ENCODE results near the gene GCK.

Gene GCK

GRCh38 chr7:44101966-44102845 lies 87.0 kb downstream of the GCK start:
- H3K4me3 ChIP-seq (ENCODE audit: low read depth in 1 of 2, low read length in 2 of 2) = no peak overlapping the region
- H3K36me3 ChIP-seq (ENCODE audit: insufficient read depth, low read length) = no peaks in the 10 kb centered on the region
- H3K27ac ChIP-seq (ENCODE audit: low read depth, low read length) = no peak overlapping the region
- peaks cover 6 to 29% of the 10 kb centered on the region in 2 donors for H3K27me3 ChIP-seq (ENCODE audit: control insufficient read depth in 1 of 2, insufficient read depth in 2 of 2, low read length in 2 of 2)
- no peaks in the 10 kb centered on the region for H3K9me3 ChIP-seq (ENCODE audit: low read length)
- no peak overlapping the region for H3K9ac ChIP-seq (ENCODE audit: low read length)
- no peaks in the 10 kb centered on the region for H3K4me1 ChIP-seq (ENCODE audit: insufficient read depth, low read length)

- Histone ChIP-seq H3K4me3 (ENCODE audit: low read depth in 1 of 2, low read length in 2 of 2) (no peak overlapping the region), H3K9ac (ENCODE audit: low read length) (no peak overlapping the region), H3K27me3 (ENCODE audit: control insufficient read depth in 1 of 2, insufficient read depth in 2 of 2, low read length in 2 of 2) (peaks cover 6 to 24% of the 10 kb centered on the region in 2 donors), H3K9me3 (ENCODE audit: low read length) (no peaks in the 10 kb centered on the region), H3K27ac (ENCODE audit: low read depth, low read length) (no peak overlapping the region), H3K36me3 (ENCODE audit: insufficient read depth, low read length) (no peaks in the 10 kb centered on the region), H3K4me1 (ENCODE audit: insufficient read depth, low read length) (no peaks in the 10 kb centered on the region)
These were observed 87.8 kb downstream of the GCK start for GRCh38 chr7:44101303-44101965.

GRCh38 chr7:44100458-44101302 lies 88.6 kb downstream of the GCK start:
- Histone ChIP-seq H3K9me3 (ENCODE audit: low read length) (no peaks in the 10 kb centered on the region), H3K4me1 (ENCODE audit: insufficient read depth, low read length) (no peaks in the 10 kb centered on the region), H3K27ac (ENCODE audit: low read depth, low read length) (no peak overlapping the region), H3K9ac (ENCODE audit: low read length) (no peak overlapping the region), H3K4me3 (ENCODE audit: low read depth in 1 of 2, low read length in 2 of 2) (no peak overlapping the region), H3K36me3 (ENCODE audit: insufficient read depth, low read length) (no peaks in the 10 kb centered on the region), H3K27me3 (ENCODE audit: control insufficient read depth in 1 of 2, insufficient read depth in 2 of 2, low read length in 2 of 2) (peaks cover 3 to 24% of the 10 kb centered on the region in 2 donors)

- H3K27ac ChIP-seq (ENCODE audit: low read depth, low read length) = no peak overlapping the region
- no peaks in the 10 kb centered on the region for H3K9me3 ChIP-seq (ENCODE audit: low read length)
- H3K9ac ChIP-seq (ENCODE audit: low read length) = no peak overlapping the region
- no peaks in the 10 kb centered on the region for H3K36me3 ChIP-seq (ENCODE audit: insufficient read depth, low read length)
- H3K4me3 ChIP-seq (ENCODE audit: low read depth in 1 of 2, low read length in 2 of 2) = no peak overlapping the region
- H3K27me3 ChIP-seq (ENCODE audit: control insufficient read depth in 1 of 2, insufficient read depth in 2 of 2, low read length in 2 of 2) = peaks cover 0 to 14% of the 10 kb centered on the region in 2 donors
- peaks cover 6% of the 10 kb centered on the region for H3K4me1 ChIP-seq (ENCODE audit: insufficient read depth, low read length)
These were observed 89.6 kb downstream of the GCK start for GRCh38 chr7:44099669-44100068.

GRCh38 chr7:44098092-44099068 lies 90.9 kb downstream of the GCK start:
- H3K9me3 ChIP-seq (ENCODE audit: low read length) = no peaks in the 10 kb centered on the region
- no peak overlapping the region for H3K4me3 ChIP-seq (ENCODE audit: low read depth in 1 of 2, low read length in 2 of 2)
- H3K27me3 ChIP-seq (ENCODE audit: control insufficient read depth in 1 of 2, insufficient read depth in 2 of 2, low read length in 2 of 2) = peaks cover 0 to 4% of the 10 kb centered on the region in 2 donors
- H3K27ac ChIP-seq (ENCODE audit: low read depth, low read length) = no peak overlapping the region
- H3K9ac ChIP-seq (ENCODE audit: low read length) = no peak overlapping the region
- no peaks in the 10 kb centered on the region for H3K36me3 ChIP-seq (ENCODE audit: insufficient read depth, low read length)
- peaks cover 6% of the 10 kb centered on the region for H3K4me1 ChIP-seq (ENCODE audit: insufficient read depth, low read length)

- Histone ChIP-seq H3K27ac (ENCODE audit: low read depth, low read length) (no peak overlapping the region), H3K36me3 (ENCODE audit: insufficient read depth, low read length) (no peaks in the 10 kb centered on the region), H3K4me1 (ENCODE audit: insufficient read depth, low read length) (peaks cover 6% of the 10 kb centered on the region), H3K9ac (ENCODE audit: low read length) (no peak overlapping the region), H3K9me3 (ENCODE audit: low read length) (no peaks in the 10 kb centered on the region), H3K4me3 (ENCODE audit: low read depth in 1 of 2, low read length in 2 of 2) (no peak overlapping the region), H3K27me3 (ENCODE audit: control insufficient read depth in 1 of 2, insufficient read depth in 2 of 2, low read length in 2 of 2) (no peaks in the 10 kb centered on the region)
These were observed 91.9 kb downstream of the GCK start for GRCh38 chr7:44097064-44097932.

GRCh38 chr7:44096326-44096881 lies 92.8 kb downstream of the GCK start:
- Histone ChIP-seq H3K4me1 (ENCODE audit: insufficient read depth, low read length) (peaks cover 6% of the 10 kb centered on the region), H3K9me3 (ENCODE audit: low read length) (no peaks in the 10 kb centered on the region), H3K27me3 (ENCODE audit: control insufficient read depth in 1 of 2, insufficient read depth in 2 of 2, low read length in 2 of 2) (no peaks in the 10 kb centered on the region), H3K27ac (ENCODE audit: low read depth, low read length) (no peak overlapping the region), H3K36me3 (ENCODE audit: insufficient read depth, low read length) (no peaks in the 10 kb centered on the region), H3K9ac (ENCODE audit: low read length) (no peak overlapping the region), H3K4me3 (ENCODE audit: low read depth in 1 of 2, low read length in 2 of 2) (no peak overlapping the region)

- Histone ChIP-seq H3K27ac (ENCODE audit: low read depth, low read length) (no peak overlapping the region), H3K9ac (ENCODE audit: low read length) (no peak overlapping the region), H3K9me3 (ENCODE audit: low read length) (no peaks in the 10 kb centered on the region), H3K4me1 (ENCODE audit: insufficient read depth, low read length) (peaks cover 6% of the 10 kb centered on the region), H3K4me3 (ENCODE audit: low read depth in 1 of 2, low read length in 2 of 2) (no peak overlapping the region), H3K36me3 (ENCODE audit: insufficient read depth, low read length) (no peaks in the 10 kb centered on the region), H3K27me3 (ENCODE audit: control insufficient read depth in 1 of 2, insufficient read depth in 2 of 2, low read length in 2 of 2) (no peaks in the 10 kb centered on the region)
These were observed 93.5 kb downstream of the GCK start for GRCh38 chr7:44095781-44096180.

- Histone ChIP-seq H3K4me1 (ENCODE audit: insufficient read depth, low read length) (peaks cover 6% of the 10 kb centered on the region), H3K36me3 (ENCODE audit: insufficient read depth, low read length) (no peaks in the 10 kb centered on the region), H3K9me3 (ENCODE audit: low read length) (no peaks in the 10 kb centered on the region), H3K4me3 (ENCODE audit: low read depth in 1 of 2, low read length in 2 of 2) (no peak overlapping the region), H3K27me3 (ENCODE audit: control insufficient read depth in 1 of 2, insufficient read depth in 2 of 2, low read length in 2 of 2) (no peaks in the 10 kb centered on the region), H3K27ac (ENCODE audit: low read depth, low read length) (no peak overlapping the region), H3K9ac (ENCODE audit: low read length) (no peak overlapping the region)
These were observed 94.2 kb downstream of the GCK start for GRCh38 chr7:44094883-44095592.

Measured in muscle layer of colon (tissue), 2 donors.